NCI-H2196 (cell line): Measurements from ENCODE around the gene MDM2.

Experiments
- DNase-seq: peaks from one replicate; lab custom pipeline; 2025; ENCODE audit not compliant: unreplicated experiment; lab: John Stamatoyannopoulos, UW

The MDM2 gene

DNA sequence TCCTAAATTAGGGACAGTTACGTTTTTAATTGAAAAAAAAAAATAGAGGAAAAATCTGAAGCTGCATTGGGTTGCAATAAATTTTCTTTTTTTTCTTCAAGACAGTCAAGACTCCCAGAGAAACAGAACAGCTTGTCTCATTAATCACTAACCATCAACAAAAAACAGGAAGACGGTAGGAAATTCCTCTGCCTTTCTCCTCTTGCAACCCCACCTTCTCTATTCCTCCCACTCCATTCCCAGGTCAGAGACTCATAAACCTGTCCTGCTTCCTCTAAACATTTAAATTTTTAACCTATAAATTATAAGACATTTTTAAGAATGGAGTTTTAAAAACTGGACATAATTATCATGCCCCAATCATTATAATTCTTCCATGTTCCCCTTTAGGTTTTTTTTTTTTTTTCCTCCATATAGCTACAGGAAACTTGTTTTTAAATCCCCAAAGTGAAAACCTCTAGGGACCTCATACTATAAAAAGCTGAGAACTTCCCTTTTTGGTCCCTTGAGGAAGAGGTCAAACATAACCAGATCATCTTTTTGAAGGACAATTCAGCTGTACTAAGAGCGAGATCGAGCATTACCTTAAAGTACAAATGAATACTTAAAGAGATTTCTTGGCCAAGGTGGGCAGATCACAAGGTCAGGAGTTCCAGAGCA lies 89.0 kb downstream of the MDM2 start:
- no peak for DNase-seq

- DNase-seq: no peak
Measured at GRCh38 chr12:68899251-68899771, 91.3 kb downstream of the MDM2 start.

- DNase-seq: no peak
Measured at GRCh38 chr12:68900241-68900640, 92.3 kb downstream of the MDM2 start.
